IMR-90 (cell line): ENCODE results near the gene CLASRP. TPM values are rescaled to one million over a fixed set of nuclear protein-coding genes. Genes with fewer than 3 reads are reported as not detected.

Experiments used
- ATAC-seq: fragments of 200-7000 bp; cut with Tn5 transposase; 2 replicates; pipeline ENCODE4 v1.9.1; 2020; ENCODE audit warnings: low read depth, mild to moderate bottlenecking, moderate library complexity
- BruUV-seq: library from RNA; stranded (reverse); fragments of 400-500 nt; replicated peaks from 2 replicates; lab custom pipeline; 2021; lab: Mats Ljungman, UMichigan
- CTCF ChIA-PET: fragments of 300-600 bp; formaldehyde crosslinking; extraction: SDS; loops from one replicate; lab custom pipeline; 2021; ENCODE audit warnings: antibody characterized with exemption; lab: Yijun Ruan, JAX
- POLR2A ChIA-PET: fragments of 300-600 bp; sonication (Branson Sonifier 250); formaldehyde crosslinking; loops from one replicate; lab custom pipeline; 2022; ENCODE audit warnings: antibody characterized with exemption; ENCODE audit not compliant: unreplicated experiment; lab: Charles Lee
- DNase-seq: peaks from one replicate; pipeline ENCODE4 v3.0.0; 2013
- H2AFZ ChIP-seq: replicated peaks from 2 replicates; pipeline ENCODE3; 2013; ENCODE audit warnings: low read length, mild to moderate bottlenecking; ENCODE audit not compliant: poor library complexity
- H2AK5ac ChIP-seq: 2 replicates; pipeline ENCODE4 v1.6.1; 2013; ENCODE audit warnings: low read depth, low read length, inconsistent platforms
- H2AK9ac ChIP-seq: replicated peaks from 2 replicates; pipeline ENCODE3; 2013; ENCODE audit warnings: mild to moderate bottlenecking, low read depth, low read length, moderate library complexity; ENCODE audit not compliant: poor library complexity
- H2BK120ac ChIP-seq: 2 replicates; pipeline ENCODE4 v1.6.1; 2013; ENCODE audit warnings: low read depth, low read length, inconsistent platforms
- H2BK15ac ChIP-seq: 3 replicates; pipeline ENCODE4 v1.6.1; 2013; ENCODE audit warnings: low read depth, low read length, inconsistent platforms
- H2BK20ac ChIP-seq: 2 replicates; pipeline ENCODE4 v1.6.1; 2013; ENCODE audit warnings: low read depth, mild to moderate bottlenecking, inconsistent platforms, low read length, moderate library complexity
- H2BK5ac ChIP-seq: 2 replicates; pipeline ENCODE4 v1.6.1; 2013; ENCODE audit warnings: mild to moderate bottlenecking, low read depth, low read length, inconsistent platforms; ENCODE audit not compliant: poor library complexity, severe bottlenecking
- H3K14ac ChIP-seq: replicated peaks from 2 replicates; pipeline ENCODE4 v1.6.1; 2013; ENCODE audit warnings: low read depth, low read length, inconsistent platforms
- H3K18ac ChIP-seq: 2 replicates; pipeline ENCODE4 v1.6.1; 2013; ENCODE audit warnings: low read depth, low read length, control low read depth
- H3K23ac ChIP-seq: 2 replicates; pipeline ENCODE4 v1.6.1; 2013; ENCODE audit warnings: low read depth, low read length, inconsistent platforms
- H3K27ac ChIP-seq: 2 replicates; pipeline ENCODE4 v1.5.1; 2013; ENCODE audit warnings: mild to moderate bottlenecking, control low read depth, low read length; ENCODE audit not compliant: insufficient read depth
- H3K27me3 ChIP-seq: 2 replicates; pipeline ENCODE4 v1.6.1; 2013; ENCODE audit warnings: low read length; ENCODE audit not compliant: control insufficient read depth, insufficient read depth
- H3K36me3 ChIP-seq: 2 replicates; pipeline ENCODE4 v1.6.1; 2013; ENCODE audit warnings: low read length, mixed read lengths; ENCODE audit not compliant: control insufficient read depth, insufficient read depth
- H3K4ac ChIP-seq: 2 replicates; pipeline ENCODE4 v1.6.1; 2013; ENCODE audit warnings: low read depth, low read length, inconsistent platforms
- H3K4me1 ChIP-seq: 2 replicates; pipeline ENCODE4 v1.6.1; 2013; ENCODE audit warnings: low read length, mixed read lengths; ENCODE audit not compliant: control insufficient read depth, insufficient read depth
- H3K4me2 ChIP-seq: 2 replicates; pipeline ENCODE4 v1.6.1; 2013; ENCODE audit warnings: low read depth, mild to moderate bottlenecking, control low read depth, low read length, moderate library complexity
- H3K4me3 ChIP-seq: 2 replicates; pipeline ENCODE4 v1.5.1; 2013; ENCODE audit warnings: low read depth, mild to moderate bottlenecking, control low read depth, low read length, moderate library complexity; ENCODE audit not compliant: insufficient read depth
- H3K56ac ChIP-seq: 2 replicates; pipeline ENCODE4 v1.6.1; 2013; ENCODE audit warnings: low read length, inconsistent platforms; ENCODE audit not compliant: insufficient read depth; ENCODE audit errors: extremely low read depth
- H3K79me1 ChIP-seq, 2 experiments: 2 replicates each; pipeline ENCODE4 v1.6.1; 2013; ENCODE audit warnings: low read length in 2 of 2, inconsistent platforms in 1 of 2, low read depth in 1 of 2
- H3K9ac ChIP-seq: 2 replicates; pipeline ENCODE4 v1.6.1; 2013; ENCODE audit warnings: low read depth, low read length, control low read depth
- H3K9me1 ChIP-seq: 2 replicates; pipeline ENCODE4 v1.6.1; 2013; ENCODE audit warnings: low read length, inconsistent platforms; ENCODE audit not compliant: insufficient read depth
- H3K9me3 ChIP-seq: 2 replicates; pipeline ENCODE4 v1.6.1; 2013; ENCODE audit warnings: low read length; ENCODE audit not compliant: control insufficient read depth, insufficient read depth
- H4K20me1 ChIP-seq: 2 replicates; pipeline ENCODE4 v1.6.1; 2013; ENCODE audit warnings: low read length, inconsistent platforms; ENCODE audit not compliant: insufficient read depth
- H4K5ac ChIP-seq: 2 replicates; pipeline ENCODE4 v1.6.1; 2013; ENCODE audit warnings: mild to moderate bottlenecking, low read depth, low read length, control low read depth
- H4K8ac ChIP-seq, 2 experiments: 2 replicates each; pipeline ENCODE4 v1.6.1; 2013; ENCODE audit warnings: low read depth in 2 of 2, low read length in 2 of 2, control low read depth in 1 of 2, inconsistent platforms in 1 of 2
- H4K91ac ChIP-seq: 2 replicates; pipeline ENCODE4 v1.6.1; 2013; ENCODE audit warnings: low read depth, low read length, inconsistent platforms; ENCODE audit not compliant: insufficient read depth
- BHLHE40 ChIP-seq: fragments of 150-350 bp; IDR thresholded peaks from 2 replicates; pipeline ENCODE4 v1.6.1; 2016; ENCODE audit warnings: mild to moderate bottlenecking, low read depth, low read length
- FOS ChIP-seq: fragments of 150-350 bp; IDR thresholded peaks from 2 replicates; pipeline ENCODE4 v1.6.1; 2016; ENCODE audit warnings: low read depth, low read length
- MAFK ChIP-seq: IDR thresholded peaks from 2 replicates; pipeline ENCODE4 v1.6.1; 2012; ENCODE audit warnings: low read depth, low read length, improper control_type of control experiment
- MAZ ChIP-seq: IDR thresholded peaks from 2 replicates; pipeline ENCODE4 v1.6.1; 2012; ENCODE audit warnings: low read depth, mild to moderate bottlenecking, low read length, improper control_type of control experiment, moderate library complexity, borderline replicate concordance
- MXI1 ChIP-seq: IDR thresholded peaks from 2 replicates; pipeline ENCODE4 v1.6.1; 2012; ENCODE audit warnings: low read depth, mild to moderate bottlenecking, low read length, moderate library complexity, borderline replicate concordance
- RFX5 ChIP-seq: IDR thresholded peaks from 2 replicates; pipeline ENCODE4 v1.8.0; 2012; ENCODE audit warnings: low read depth, mild to moderate bottlenecking, low read length, moderate library complexity
- SMC3 ChIP-seq: fragments of 150-350 bp; IDR thresholded peaks from 2 replicates; pipeline ENCODE4 v1.6.1; 2016; ENCODE audit warnings: low read depth, mild to moderate bottlenecking, antibody characterized with exemption, low read length, moderate library complexity
- WGBS, 2 experiments: methylation state at CpG; one replicate each; pipeline versions ENCODE4 v1.1.5 to v1.1.7; 2013; ENCODE audit warnings: missing lambda C conversion rate in 2 of 2; ENCODE audit not compliant: insufficient read length in 1 of 2; ENCODE audit errors: extremely low coverage in 2 of 2; 5-methylcytosine and 5-hydroxymethylcytosine counted together
- dilution Hi-C: fragments of 300-500 bp; cut with HindIII; formaldehyde crosslinking; loops from one replicate; pipeline ENCODE4 v1.14.3; 2018; ENCODE audit warnings: low sequenced_read_pairs; ENCODE audit not compliant: unreplicated experiment
- in situ Hi-C: fragments of 300-500 bp; cut with MboI; formaldehyde crosslinking; loops from 3 replicates; pipeline ENCODE4 v1.14.3; 2019; ENCODE audit warnings: low sequenced_read_pairs, inconsistent platforms, mixed read lengths
- intact Hi-C: fragments of 100-400 bp; cut with micrococcal nuclease; formaldehyde crosslinking; loops from 2 replicates; pipeline ENCODE4 v1.10.0; 2022
- polyA plus RNA-seq, 3 experiments: library from polyadenylated mRNA; depleted of rRNA; stranded (reverse); fragments of >200 nt; gene quantifications; 2 replicates each; pipeline ENCODE4 v1.2.3, GENCODE V29; 2012; ENCODE audit warnings: low replicate concordance in 1 of 3
- total RNA-seq: library from RNA; depleted of rRNA; stranded (reverse); fragments of >200 nt; gene quantifications from 2 replicates; pipeline ENCODE4 v1.2.3, GENCODE V29; 2012
- TF ChIP-seq, protein P1 (sequence below): fragments of 150-350 bp; IDR thresholded peaks from 2 replicates; pipeline ENCODE4 v1.6.1; 2016; ENCODE audit warnings: low read depth, mild to moderate bottlenecking, low read length, moderate library complexity, borderline replicate concordance
- TF ChIP-seq, protein P2 (sequence below): fragments of 150-350 bp; IDR thresholded peaks from 2 replicates; pipeline ENCODE4 v1.6.1; 2017; ENCODE audit warnings: mild to moderate bottlenecking, antibody characterized with exemption, low read length, low read depth

The CLASRP gene
- total and polyA plus RNA-seq, 2 of the 4 experiments (the other 2 are of a cell fraction): 19.9 to 31.7 TPM

DNA sequence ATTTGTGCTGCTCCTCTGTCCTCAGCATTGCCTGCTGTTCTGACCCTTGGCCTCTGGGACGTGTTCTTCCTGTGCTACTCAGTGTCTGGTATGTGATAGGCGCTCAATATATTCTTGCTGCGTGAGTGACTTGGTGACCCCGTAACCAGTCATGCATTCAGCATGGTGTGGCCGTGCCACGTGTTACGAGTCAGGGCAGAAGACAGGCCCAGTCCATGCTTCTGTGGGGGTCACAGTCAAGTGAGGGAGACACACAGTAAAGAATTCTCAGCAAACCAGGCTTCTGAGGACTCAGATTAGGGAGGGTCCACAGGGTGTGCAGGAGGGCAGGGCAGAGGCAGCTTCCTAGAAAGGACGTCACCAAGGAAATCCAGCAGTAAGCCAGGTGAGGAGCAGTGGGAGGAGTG lies 62.0 kb downstream of the CLASRP start:
- H3K27ac ChIP-seq: peak overlapping the region; percentile 20
- H4K8ac ChIP-seq: peak overlapping the region in 1 of 2 experiments; percentile 50; a peak in 2 of 4 replicates
- H3K9ac ChIP-seq: no peak overlapping the region
- H3K36me3 ChIP-seq: 0 out of 2 replicates have a peak, but pooled peaks cover 1% of the 10 kb centered on the region
- H2BK15ac ChIP-seq: peak overlapping the region; percentile 22; the same call in 1 of the 3 replicates
- in situ Hi-C loops (no loop called here), dilution Hi-C loops (no loop called here), intact Hi-C loops (no loop called here)
- H3K4ac ChIP-seq: peak overlapping the region; percentile 66
- H3K9me1 ChIP-seq: peaks cover 58% of the 10 kb centered on the region
- H2BK5ac ChIP-seq: peak overlapping the region; percentile 37
- H2AK5ac ChIP-seq: peak overlapping the region; percentile 91
- peaks cover 31 to 97% of the 10 kb centered on the region in 2 experiments for H3K79me1 ChIP-seq
- no TSS peak for BruUV-seq
- H3K4me3 ChIP-seq: no peak overlapping the region
- 0 out of 2 replicates have a peak overlapping the region, but pooled peaks have one; percentile 14 for H3K4me2 ChIP-seq
- ATAC-seq (no peak), DNase-seq (peak; percentile 69)
- H4K5ac ChIP-seq: no peak overlapping the region
- 0 out of 2 replicates have a peak overlapping the region, but pooled peaks have one; percentile 7 for H3K18ac ChIP-seq
- H2BK20ac ChIP-seq: no peak overlapping the region
- 65% methylated on average over 5 of the region's 8 CpGs; no CpG with 5 or more reads in 1 of the 2 experiments for WGBS, 2 experiments
- peak overlapping the region; percentile 85 for H2AK9ac ChIP-seq
- peaks cover 39% of the 10 kb centered on the region for H3K4me1 ChIP-seq
- TF ChIP-seq FOS: no peak
- no peak for TF ChIP-seq MAFK
- no peak for TF ChIP-seq RFX5
- TF ChIP-seq SMC3: no peak
- no peak for TF ChIP-seq MAZ
- TF ChIP-seq, protein P1, sequence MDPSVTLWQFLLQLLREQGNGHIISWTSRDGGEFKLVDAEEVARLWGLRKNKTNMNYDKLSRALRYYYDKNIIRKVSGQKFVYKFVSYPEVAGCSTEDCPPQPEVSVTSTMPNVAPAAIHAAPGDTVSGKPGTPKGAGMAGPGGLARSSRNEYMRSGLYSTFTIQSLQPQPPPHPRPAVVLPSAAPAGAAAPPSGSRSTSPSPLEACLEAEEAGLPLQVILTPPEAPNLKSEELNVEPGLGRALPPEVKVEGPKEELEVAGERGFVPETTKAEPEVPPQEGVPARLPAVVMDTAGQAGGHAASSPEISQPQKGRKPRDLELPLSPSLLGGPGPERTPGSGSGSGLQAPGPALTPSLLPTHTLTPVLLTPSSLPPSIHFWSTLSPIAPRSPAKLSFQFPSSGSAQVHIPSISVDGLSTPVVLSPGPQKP: no peak
- 0 out of 2 replicates have a peak, but pooled peaks have one; percentile 29 for TF ChIP-seq BHLHE40
- peak; percentile 88 for TF ChIP-seq MXI1
- TF ChIP-seq, protein P2, sequence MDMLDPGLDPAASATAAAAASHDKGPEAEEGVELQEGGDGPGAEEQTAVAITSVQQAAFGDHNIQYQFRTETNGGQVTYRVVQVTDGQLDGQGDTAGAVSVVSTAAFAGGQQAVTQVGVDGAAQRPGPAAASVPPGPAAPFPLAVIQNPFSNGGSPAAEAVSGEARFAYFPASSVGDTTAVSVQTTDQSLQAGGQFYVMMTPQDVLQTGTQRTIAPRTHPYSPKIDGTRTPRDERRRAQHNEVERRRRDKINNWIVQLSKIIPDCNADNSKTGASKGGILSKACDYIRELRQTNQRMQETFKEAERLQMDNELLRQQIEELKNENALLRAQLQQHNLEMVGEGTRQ: peak; percentile 34; the same call in 1 of the 2 replicates
- CTCF ChIA-PET: no interaction called here
- H2BK120ac ChIP-seq: peak overlapping the region; percentile 0; the same call in 1 of the 2 replicates
- H3K27me3 ChIP-seq: no peaks in the 10 kb centered on the region
- H2AFZ ChIP-seq: no peak overlapping the region
- 0 out of 2 replicates have a peak overlapping the region, but pooled peaks have one; percentile 45 for H3K23ac ChIP-seq
- H3K14ac ChIP-seq: peak overlapping the region; percentile 60
- peaks cover 95% of the 10 kb centered on the region for H4K20me1 ChIP-seq
- POLR2A ChIA-PET: no interaction called here
- no peaks in the 10 kb centered on the region for H3K9me3 ChIP-seq
- no peak overlapping the region for H3K56ac ChIP-seq
- peak overlapping the region; percentile 76 for H4K91ac ChIP-seq
